PC-9 (cell line): ENCODE data around the gene DACH1. TPM values are rescaled to one million over a fixed set of nuclear protein-coding genes. Genes with fewer than 3 reads are reported as not detected.
A peak's percentile ranks its signal among the peaks of the same experiment; 100 is the strongest.
"Not testable (repeated sequence)": the region's sequence is repeated elsewhere in the genome, so short reads cannot be mapped to it uniquely, and the experiment has no call there.

Experiments
- BruUV-seq: library from RNA; stranded (reverse); fragments of 400-500 nt; replicated peaks from 2 replicates; lab custom pipeline; 2021; lab: Mats Ljungman, UMichigan
- CTCF ChIA-PET: fragments of 300-600 bp; sonication (Branson Sonifier 250); formaldehyde crosslinking; loops from one replicate; lab custom pipeline; 2022; ENCODE audit warnings: antibody characterized with exemption; lab: Charles Lee
- POLR2A ChIA-PET: fragments of 300-600 bp; sonication (Branson Sonifier 250); formaldehyde crosslinking; loops from one replicate; lab custom pipeline; 2022; ENCODE audit warnings: antibody characterized with exemption; ENCODE audit not compliant: unreplicated experiment; lab: Charles Lee
- DNase-seq, 2 experiments: peaks; one replicate each; pipeline versions ENCODE4 v3.0.0 to v3.0.0-alpha.2; 2015 to 2022; ENCODE audit warnings: mixed read lengths in 1 of 2
- H2AFZ ChIP-seq: fragments of 200-600 bp; sonication (generic); 2 replicates; pipeline ENCODE4 v1.8.1; 2017; ENCODE audit warnings: antibody characterized with exemption
- H3F3A ChIP-seq: fragments of 200-600 bp; sonication (generic); 2 replicates; pipeline ENCODE4 v1.8.1; 2017; ENCODE audit warnings: antibody characterized with exemption, mild to moderate bottlenecking, low read depth; ENCODE audit not compliant: insufficient read depth
- H3K27ac ChIP-seq: fragments of 200-600 bp; sonication (generic); 2 replicates; pipeline ENCODE4 v1.6.1; 2016; ENCODE audit warnings: mixed run types
- H3K27me3 ChIP-seq: fragments of 200-600 bp; sonication (generic); 2 replicates; pipeline ENCODE4 v1.6.1; 2016; ENCODE audit warnings: low read depth, mixed run types; ENCODE audit not compliant: insufficient read depth
- H3K36me3 ChIP-seq: fragments of 200-600 bp; sonication (generic); 2 replicates; pipeline ENCODE4 v1.6.1; 2016; ENCODE audit warnings: low read depth, mixed run types
- H3K4me1 ChIP-seq: fragments of 200-600 bp; sonication (generic); replicated peaks from 2 replicates; pipeline ENCODE4 v1.6.1; 2016; ENCODE audit warnings: mixed run types; ENCODE audit not compliant: insufficient read depth
- H3K4me2 ChIP-seq: fragments of 200-600 bp; sonication (generic); 2 replicates; pipeline ENCODE4 v1.6.1; 2017; ENCODE audit warnings: mixed run types
- H3K4me3 ChIP-seq: fragments of 200-600 bp; sonication (generic); 2 replicates; pipeline ENCODE4 v1.6.1; 2016; ENCODE audit warnings: mixed run types
- H3K79me2 ChIP-seq: fragments of 200-600 bp; sonication (generic); 2 replicates; pipeline ENCODE4 v1.6.1; 2017; ENCODE audit warnings: low read depth, mixed run types
- H3K9me2 ChIP-seq: fragments of 200-600 bp; sonication (generic); 2 replicates; pipeline ENCODE4 v1.8.1; 2017; ENCODE audit warnings: mild to moderate bottlenecking; ENCODE audit not compliant: insufficient read depth
- H3K9me3 ChIP-seq: fragments of 200-600 bp; sonication (generic); 2 replicates; pipeline ENCODE4 v1.8.1; 2016; ENCODE audit warnings: low read depth; ENCODE audit not compliant: insufficient read depth
- H4K20me1 ChIP-seq: fragments of 200-600 bp; sonication (generic); 2 replicates; pipeline ENCODE4 v1.8.1; 2017; ENCODE audit not compliant: insufficient read depth
- CTCF ChIP-seq: fragments of 200-600 bp; sonication (generic); conservative IDR thresholded peaks from 2 replicates; pipeline ENCODE4 v1.6.1; 2017; ENCODE audit warnings: mixed run types, antibody characterized with exemption, mild to moderate bottlenecking, moderate library complexity
- EZH2 ChIP-seq: fragments of 200-600 bp; sonication (generic); IDR thresholded peaks from 2 replicates; pipeline ENCODE4 v1.8.0; 2017; ENCODE audit warnings: antibody characterized with exemption, low read depth
- intact Hi-C: fragments of 100-400 bp; cut with micrococcal nuclease; formaldehyde crosslinking; loops from one replicate; pipeline ENCODE4 v1.10.0; 2022; ENCODE audit not compliant: unreplicated experiment
- total RNA-seq: library from RNA; stranded (reverse); gene quantifications from 2 replicates; pipeline ENCODE4 v1.2.3, GENCODE V29; 2021

The DACH1 gene
- total RNA-seq, 1 experiment from 2014 or later: 1.5 TPM

- no peaks in the 10 kb centered on the region for H3K79me2 ChIP-seq
- no peaks in the 10 kb centered on the region for H4K20me1 ChIP-seq
- H3K27ac ChIP-seq: no peak overlapping the region
- no peaks in the 10 kb centered on the region for H3K4me1 ChIP-seq
- ChIA-PET POLR2A (interaction anchor here (0.6 kb wide), 1 partner anchor 527 kb away, joined by 6 read pairs; no protein-coding TSS in a partner anchor), CTCF (no interaction called here)
- H3K9me3 ChIP-seq: no peaks in the 10 kb centered on the region
- H3K4me2 ChIP-seq: no peak overlapping the region
- H3K9me2 ChIP-seq: no peaks in the 10 kb centered on the region; the same call in 1 of the 2 replicates
- no peaks in the 10 kb centered on the region for H3K36me3 ChIP-seq
- no peak overlapping the region for H3K4me3 ChIP-seq
- H2AFZ ChIP-seq: no peak overlapping the region
- BruUV-seq: no TSS peak
- TF ChIP-seq EZH2 (no peak), CTCF (no peak)
- no peaks in the 10 kb centered on the region for H3K27me3 ChIP-seq
- no peaks in the 10 kb centered on the region for H3F3A ChIP-seq
- DNase-seq: no peak
- intact Hi-C loops: no loop called here
These were observed 25.0 kb downstream of the DACH1 start for GRCh38 chr13:71842003-71842402.

GRCh38 chr13:71838842-71839241 is 28.2 kb downstream of the DACH1 start:
- TF ChIP-seq CTCF (no peak), EZH2 (no peak)
- intact Hi-C loops: no loop called here

GRCh38 chr13:71837582-71837981 is 29.4 kb downstream of the DACH1 start:
- POLR2A ChIA-PET, CTCF ChIA-PET, H3K4me3 ChIP-seq: not testable (repeated sequence)

More at GRCh38 chr13:71838842-71839241, 28.2 kb downstream of the DACH1 start:
- POLR2A ChIA-PET: no interaction called here
- Histone ChIP-seq H2AFZ (peak overlapping the region; percentile 22; the same call in 1 of the 2 replicates), H3K9me2 (no peaks in the 10 kb centered on the region; the same call in 1 of the 2 replicates), H3K4me3 (no peak overlapping the region), H3K36me3 (no peaks in the 10 kb centered on the region), H4K20me1 (no peaks in the 10 kb centered on the region), H3K27me3 (no peaks in the 10 kb centered on the region), H3K79me2 (no peaks in the 10 kb centered on the region), H3K4me2 (no peak overlapping the region), H3K4me1 (no peaks in the 10 kb centered on the region), H3K9me3 (no peaks in the 10 kb centered on the region), H3K27ac (no peak overlapping the region), H3F3A (no peaks in the 10 kb centered on the region)
- CTCF ChIA-PET: no interaction called here
- DNase-seq: no peak
- BruUV-seq: no TSS peak

GRCh38 chr13:71831716-71832115 is 35.3 kb downstream of the DACH1 start:
- no peak overlapping the region for H2AFZ ChIP-seq
- no peak overlapping the region for H3K4me2 ChIP-seq
- no peaks in the 10 kb centered on the region for H3K4me1 ChIP-seq
- POLR2A ChIA-PET: no interaction called here
- no peaks in the 10 kb centered on the region for H4K20me1 ChIP-seq
- intact Hi-C loops: no loop called here
- no peak overlapping the region for H3K4me3 ChIP-seq
- TF ChIP-seq EZH2 (no peak), CTCF (no peak)
- no peak for DNase-seq
- CTCF ChIA-PET: no interaction called here
- H3K27me3 ChIP-seq: no peaks in the 10 kb centered on the region
- no peaks in the 10 kb centered on the region for H3K36me3 ChIP-seq
- no peak overlapping the region for H3K27ac ChIP-seq
- H3K9me3 ChIP-seq: no peaks in the 10 kb centered on the region
- BruUV-seq: no TSS peak
- H3F3A ChIP-seq: no peaks in the 10 kb centered on the region
- H3K9me2 ChIP-seq: no peaks in the 10 kb centered on the region
- H3K79me2 ChIP-seq: no peaks in the 10 kb centered on the region

More at GRCh38 chr13:71837582-71837981, 29.4 kb downstream of the DACH1 start:
- H3K4me2 ChIP-seq, H3K27me3 ChIP-seq, H3K27ac ChIP-seq, H3K4me1 ChIP-seq, intact Hi-C loops, H3K36me3 ChIP-seq, H3K9me2 ChIP-seq, H4K20me1 ChIP-seq, H3F3A ChIP-seq, H3K79me2 ChIP-seq, H2AFZ ChIP-seq, BruUV-seq, DNase-seq, H3K9me3 ChIP-seq: not testable (repeated sequence)
